ENCODE results near the gene EPHA5. TPM values are rescaled to one million over a fixed set of nuclear protein-coding genes. Genes with fewer than 3 reads are reported as not detected.

The EPHA5 gene
- total RNA-seq, 3 donors from 2014 or later (not counting 1 experiment from before 2014, with no cell fraction given), result not detected

GRCh38 chr4:65597697-65598096 is 72.6 kb downstream of the EPHA5 start:
- no peak for TF ChIP-seq CTCF (IDR thresholded peaks at IDR 0.05)
- no peak for ATAC-seq
- no peak for DNase-seq
- Mint-ChIP-seq H3K4me1 (no peaks in the 10 kb centered on the region), H3K27ac (no peak overlapping the region), H3K4me3 (no peak overlapping the region), H3K36me3 (no peaks in the 10 kb centered on the region), H3K27me3 (ENCODE audit: low read depth in 2 of 2) (no peaks in the 10 kb centered on the region), H3K9me3 (peaks cover 6 to 8% of the 10 kb centered on the region in 2 donors)
- Histone ChIP-seq H3K9me3 (ENCODE audit: control insufficient read depth, insufficient read depth, low read length) (no peaks in the 10 kb centered on the region), H3K27ac (ENCODE audit: low read length) (no peak overlapping the region), H3K27me3 (ENCODE audit: control insufficient read depth, insufficient read depth, low read length) (no peaks in the 10 kb centered on the region), H3K36me3 (ENCODE audit: control insufficient read depth, insufficient read depth, low read length) (no peaks in the 10 kb centered on the region), H3K4me3 (ENCODE audit: low read length) (no peak overlapping the region), H3K4me1 (ENCODE audit: control insufficient read depth, insufficient read depth, low read length) (no peaks in the 10 kb centered on the region)
- 82% methylated on average over 1 of the region's 1 CpG for WGBS (ENCODE audit: insufficient coverage)
- intact Hi-C loops (cut with micrococcal nuclease), result no loop called here

- H3K4me1 ChIP-seq (ENCODE audit: control insufficient read depth, insufficient read depth, low read length), result no peaks in the 10 kb centered on the region
- 31% methylated on average over 2 of the region's 3 CpGs for WGBS (ENCODE audit: insufficient coverage)
- no peak overlapping the region for H3K4me3 Mint-ChIP-seq
These were observed 78.2 kb downstream of the EPHA5 start for GRCh38 chr4:65592089-65592488.

GRCh38 chr4:65589921-65590320 is 80.4 kb downstream of the EPHA5 start:
- no peaks in the 10 kb centered on the region for H3K36me3 ChIP-seq (ENCODE audit: control insufficient read depth, insufficient read depth, low read length)
- H3K4me1 ChIP-seq (ENCODE audit: control insufficient read depth, insufficient read depth, low read length), result no peaks in the 10 kb centered on the region
- no peak for TF ChIP-seq CTCF (IDR thresholded peaks at IDR 0.05)
- Mint-ChIP-seq H3K4me1 (no peaks in the 10 kb centered on the region), H3K9me3 (peaks cover 0 to 8% of the 10 kb centered on the region in 2 donors), H3K4me3 (no peak overlapping the region), H3K36me3 (no peaks in the 10 kb centered on the region), H3K27ac (no peak overlapping the region), H3K27me3 (ENCODE audit: low read depth in 2 of 2) (no peaks in the 10 kb centered on the region)
- no peak overlapping the region for H3K27ac ChIP-seq (ENCODE audit: low read length)
- DNase-seq, result no peak
- ATAC-seq, result no peak
- no peaks in the 10 kb centered on the region for H3K27me3 ChIP-seq (ENCODE audit: control insufficient read depth, insufficient read depth, low read length)
- 45% methylated on average over 2 of the region's 2 CpGs for WGBS (ENCODE audit: insufficient coverage)
- intact Hi-C loops (cut with micrococcal nuclease), result no loop called here
- no peak overlapping the region for H3K4me3 ChIP-seq (ENCODE audit: low read length)
- no peaks in the 10 kb centered on the region for H3K9me3 ChIP-seq (ENCODE audit: control insufficient read depth, insufficient read depth, low read length)

More at GRCh38 chr4:65592089-65592488, 78.2 kb downstream of the EPHA5 start:
- no peak for ATAC-seq
- Mint-ChIP-seq H3K27me3 (ENCODE audit: low read depth in 2 of 2) (no peaks in the 10 kb centered on the region), H3K36me3 (no peaks in the 10 kb centered on the region), H3K4me1 (no peaks in the 10 kb centered on the region), H3K9me3 (peaks cover 5 to 7% of the 10 kb centered on the region in 2 donors), H3K27ac (no peak overlapping the region)
- Histone ChIP-seq H3K36me3 (ENCODE audit: control insufficient read depth, insufficient read depth, low read length) (no peaks in the 10 kb centered on the region), H3K27me3 (ENCODE audit: control insufficient read depth, insufficient read depth, low read length) (no peaks in the 10 kb centered on the region), H3K9me3 (ENCODE audit: control insufficient read depth, insufficient read depth, low read length) (no peaks in the 10 kb centered on the region), H3K27ac (ENCODE audit: low read length) (no peak overlapping the region), H3K4me3 (ENCODE audit: low read length) (no peak overlapping the region)
- intact Hi-C loops (cut with micrococcal nuclease), result no loop called here
- DNase-seq, result no peak
- TF ChIP-seq CTCF (IDR thresholded peaks at IDR 0.05), result no peak

- no peaks in the 10 kb centered on the region for H3K4me1 Mint-ChIP-seq
- Histone ChIP-seq H3K4me1 (ENCODE audit: control insufficient read depth, insufficient read depth, low read length) (no peaks in the 10 kb centered on the region), H3K9me3 (ENCODE audit: control insufficient read depth, insufficient read depth, low read length) (no peaks in the 10 kb centered on the region), H3K27ac (ENCODE audit: low read length) (no peak overlapping the region), H3K27me3 (ENCODE audit: control insufficient read depth, insufficient read depth, low read length) (no peaks in the 10 kb centered on the region), H3K36me3 (ENCODE audit: control insufficient read depth, insufficient read depth, low read length) (no peaks in the 10 kb centered on the region), H3K4me3 (ENCODE audit: low read length) (no peak overlapping the region)
- H3K27me3 Mint-ChIP-seq (ENCODE audit: low read depth in 2 of 2), result no peaks in the 10 kb centered on the region
- no peak for TF ChIP-seq CTCF (IDR thresholded peaks at IDR 0.05)
- no peaks in the 10 kb centered on the region for H3K36me3 Mint-ChIP-seq
- no peak overlapping the region for H3K27ac Mint-ChIP-seq
- ATAC-seq, result no peak
- WGBS (ENCODE audit: insufficient coverage), result 100% methylated on average over 1 of the region's 1 CpG
- DNase-seq, result no peak
- no peak overlapping the region for H3K4me3 Mint-ChIP-seq
- H3K9me3 Mint-ChIP-seq, result peaks cover 0 to 9% of the 10 kb centered on the region in 2 donors
- intact Hi-C loops (cut with micrococcal nuclease), result no loop called here
These were observed 81.0 kb downstream of the EPHA5 start for GRCh38 chr4:65589331-65589730.
